ENCODE data around the gene CD200R1. TPM values are rescaled to one million over a fixed set of nuclear protein-coding genes. Genes with fewer than 3 reads are reported as not detected.

Gene CD200R1
- total and polyA plus RNA-seq, 9 of the 15 experiments (the other 6 are each of a cell fraction or from before 2014, with no cell fraction given): 0.04 to 0.23 (median 0.09) TPM; not detected in 5

DNA sequence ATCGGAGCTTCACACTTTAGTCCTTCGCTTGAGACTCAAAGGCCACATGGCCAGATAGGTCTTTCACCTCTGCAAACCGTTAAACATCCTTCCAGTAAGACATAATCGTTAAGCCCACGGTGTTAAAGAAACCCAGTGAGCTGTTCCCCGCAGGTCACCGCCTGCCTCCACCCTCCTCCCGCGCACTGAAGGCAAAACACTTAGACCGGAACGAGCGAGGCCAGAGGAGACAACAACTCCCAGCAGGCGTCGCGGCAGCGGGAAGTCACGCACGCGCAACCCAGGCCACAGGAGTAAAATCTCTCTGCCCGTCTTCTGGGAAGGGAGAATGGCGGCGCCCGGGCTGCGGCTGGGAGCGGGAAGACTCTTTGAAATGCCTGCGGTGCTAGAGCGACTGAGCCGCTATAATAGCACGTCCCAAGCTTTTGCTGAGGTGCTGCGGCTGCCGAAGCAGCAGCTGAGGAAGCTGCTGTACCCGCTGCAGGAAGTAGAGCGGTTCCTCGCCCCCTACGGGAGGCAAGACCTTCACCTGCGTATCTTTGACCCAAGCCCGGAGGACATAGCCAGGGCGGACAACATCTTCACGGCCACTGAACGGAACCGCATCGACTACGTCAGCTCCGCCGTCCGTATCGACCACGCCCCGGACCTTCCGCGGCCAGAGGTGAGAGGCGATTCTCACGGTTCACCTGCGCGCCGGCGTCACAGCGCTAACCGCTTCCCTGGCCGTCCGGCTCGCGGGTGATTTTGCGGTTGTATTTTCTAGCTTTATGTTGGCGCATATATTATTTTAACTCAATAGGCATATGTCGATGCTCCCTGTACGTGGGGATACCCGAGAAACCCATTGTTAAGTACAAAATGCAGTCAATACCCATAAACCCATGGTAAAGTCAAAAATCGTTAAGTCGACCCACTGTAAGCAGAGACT lies 16.0 kb upstream of the CD200R1 start, which contains the start of gene GTPBP8 (continued):
- TF ChIP-seq, protein P1, sequence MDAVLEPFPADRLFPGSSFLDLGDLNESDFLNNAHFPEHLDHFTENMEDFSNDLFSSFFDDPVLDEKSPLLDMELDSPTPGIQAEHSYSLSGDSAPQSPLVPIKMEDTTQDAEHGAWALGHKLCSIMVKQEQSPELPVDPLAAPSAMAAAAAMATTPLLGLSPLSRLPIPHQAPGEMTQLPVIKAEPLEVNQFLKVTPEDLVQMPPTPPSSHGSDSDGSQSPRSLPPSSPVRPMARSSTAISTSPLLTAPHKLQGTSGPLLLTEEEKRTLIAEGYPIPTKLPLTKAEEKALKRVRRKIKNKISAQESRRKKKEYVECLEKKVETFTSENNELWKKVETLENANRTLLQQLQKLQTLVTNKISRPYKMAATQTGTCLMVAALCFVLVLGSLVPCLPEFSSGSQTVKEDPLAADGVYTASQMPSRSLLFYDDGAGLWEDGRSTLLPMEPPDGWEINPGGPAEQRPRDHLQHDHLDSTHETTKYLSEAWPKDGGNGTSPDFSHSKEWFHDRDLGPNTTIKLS (IDR thresholded peaks at IDR 0.05; ENCODE audit: borderline replicate concordance, low read depth): 0 out of 2 replicates have a peak, but pooled peaks have one; percentile 30
- TF ChIP-seq MBD2 (IDR thresholded peaks at IDR 0.05; ENCODE audit: borderline replicate concordance, low read depth) (peak; percentile 28; the same call in 1 of the 2 replicates), SMAD1 (IDR thresholded peaks at IDR 0.05; ENCODE audit: low read depth, low read length, partially characterized antibody) (peak; percentile 65), ZNF717 (CRISPR knock-in tag; IDR thresholded peaks at IDR 0.05) (no peak), ESRRA (IDR thresholded peaks at IDR 0.05; ENCODE audit: borderline replicate concordance, low read depth) (peak; percentile 93), FOXK2 (conservative IDR thresholded peaks at IDR 0.05 in 1 of 2, IDR thresholded peaks at IDR 0.05 in 1 of 2; ENCODE audit: low read depth in 2 of 2) (peak; percentile 48 to 75; a peak in 2 of 4 replicates), ATF7 (IDR thresholded peaks at IDR 0.05) (peak; percentile 84), CSDE1 (IDR thresholded peaks at IDR 0.05) (peak in 1 of 2 experiments; percentile 58; a peak in 1 of 4 replicates), TSC22D4 (tag; IDR thresholded peaks at IDR 0.05) (no peak), NR2C2 (CRISPR knock-in tag; IDR thresholded peaks at IDR 0.05) (peak; percentile 27; the same call in 1 of the 2 replicates), NR2C2 (tag; IDR thresholded peaks at IDR 0.05) (peak; percentile 93), TBP (optimal IDR thresholded peaks at IDR 0.05; ENCODE audit: low read depth, low read length) (peak; percentile 84), PHB (CRISPR knock-in tag; IDR thresholded peaks at IDR 0.05) (no peak), JUND (IDR thresholded peaks at IDR 0.05; ENCODE audit: borderline replicate concordance, low read depth, low read length) (peak; percentile 30; the same call in 1 of the 2 replicates), JUND (tag; IDR thresholded peaks at IDR 0.05; ENCODE audit: borderline replicate concordance, low read depth, low read length) (no peak; the same call in 2 of the 3 replicates)
- TF ChIP-seq, protein P2, sequence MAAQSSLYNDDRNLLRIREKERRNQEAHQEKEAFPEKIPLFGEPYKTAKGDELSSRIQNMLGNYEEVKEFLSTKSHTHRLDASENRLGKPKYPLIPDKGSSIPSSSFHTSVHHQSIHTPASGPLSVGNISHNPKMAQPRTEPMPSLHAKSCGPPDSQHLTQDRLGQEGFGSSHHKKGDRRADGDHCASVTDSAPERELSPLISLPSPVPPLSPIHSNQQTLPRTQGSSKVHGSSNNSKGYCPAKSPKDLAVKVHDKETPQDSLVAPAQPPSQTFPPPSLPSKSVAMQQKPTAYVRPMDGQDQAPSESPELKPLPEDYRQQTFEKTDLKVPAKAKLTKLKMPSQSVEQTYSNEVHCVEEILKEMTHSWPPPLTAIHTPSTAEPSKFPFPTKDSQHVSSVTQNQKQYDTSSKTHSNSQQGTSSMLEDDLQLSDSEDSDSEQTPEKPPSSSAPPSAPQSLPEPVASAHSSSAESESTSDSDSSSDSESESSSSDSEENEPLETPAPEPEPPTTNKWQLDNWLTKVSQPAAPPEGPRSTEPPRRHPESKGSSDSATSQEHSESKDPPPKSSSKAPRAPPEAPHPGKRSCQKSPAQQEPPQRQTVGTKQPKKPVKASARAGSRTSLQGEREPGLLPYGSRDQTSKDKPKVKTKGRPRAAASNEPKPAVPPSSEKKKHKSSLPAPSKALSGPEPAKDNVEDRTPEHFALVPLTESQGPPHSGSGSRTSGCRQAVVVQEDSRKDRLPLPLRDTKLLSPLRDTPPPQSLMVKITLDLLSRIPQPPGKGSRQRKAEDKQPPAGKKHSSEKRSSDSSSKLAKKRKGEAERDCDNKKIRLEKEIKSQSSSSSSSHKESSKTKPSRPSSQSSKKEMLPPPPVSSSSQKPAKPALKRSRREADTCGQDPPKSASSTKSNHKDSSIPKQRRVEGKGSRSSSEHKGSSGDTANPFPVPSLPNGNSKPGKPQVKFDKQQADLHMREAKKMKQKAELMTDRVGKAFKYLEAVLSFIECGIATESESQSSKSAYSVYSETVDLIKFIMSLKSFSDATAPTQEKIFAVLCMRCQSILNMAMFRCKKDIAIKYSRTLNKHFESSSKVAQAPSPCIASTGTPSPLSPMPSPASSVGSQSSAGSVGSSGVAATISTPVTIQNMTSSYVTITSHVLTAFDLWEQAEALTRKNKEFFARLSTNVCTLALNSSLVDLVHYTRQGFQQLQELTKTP (IDR thresholded peaks at IDR 0.05; ENCODE audit: low read depth in 1 of 2, partially characterized antibody in 2 of 2): peak in 1 of 2 experiments; percentile 67
- TF ChIP-seq, protein P3, sequence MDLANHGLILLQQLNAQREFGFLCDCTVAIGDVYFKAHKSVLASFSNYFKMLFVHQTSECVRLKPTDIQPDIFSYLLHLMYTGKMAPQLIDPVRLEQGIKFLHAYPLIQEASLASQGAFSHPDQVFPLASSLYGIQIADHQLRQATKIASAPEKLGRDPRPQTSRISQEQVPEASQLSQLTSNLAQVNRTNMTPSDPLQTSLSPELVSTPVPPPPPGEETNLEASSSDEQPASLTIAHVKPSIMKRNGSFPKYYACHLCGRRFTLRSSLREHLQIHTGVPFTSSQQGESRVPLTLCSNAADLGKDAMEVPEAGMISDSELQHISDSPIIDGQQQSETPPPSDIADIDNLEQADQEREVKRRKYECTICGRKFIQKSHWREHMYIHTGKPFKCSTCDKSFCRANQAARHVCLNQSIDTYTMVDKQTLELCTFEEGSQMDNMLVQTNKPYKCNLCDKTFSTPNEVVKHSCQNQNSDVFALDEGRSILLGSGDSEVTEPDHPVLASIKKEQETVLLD (IDR thresholded peaks at IDR 0.05): peak; percentile 77; the same call in 1 of the 2 replicates
- TF ChIP-seq, protein P4, sequence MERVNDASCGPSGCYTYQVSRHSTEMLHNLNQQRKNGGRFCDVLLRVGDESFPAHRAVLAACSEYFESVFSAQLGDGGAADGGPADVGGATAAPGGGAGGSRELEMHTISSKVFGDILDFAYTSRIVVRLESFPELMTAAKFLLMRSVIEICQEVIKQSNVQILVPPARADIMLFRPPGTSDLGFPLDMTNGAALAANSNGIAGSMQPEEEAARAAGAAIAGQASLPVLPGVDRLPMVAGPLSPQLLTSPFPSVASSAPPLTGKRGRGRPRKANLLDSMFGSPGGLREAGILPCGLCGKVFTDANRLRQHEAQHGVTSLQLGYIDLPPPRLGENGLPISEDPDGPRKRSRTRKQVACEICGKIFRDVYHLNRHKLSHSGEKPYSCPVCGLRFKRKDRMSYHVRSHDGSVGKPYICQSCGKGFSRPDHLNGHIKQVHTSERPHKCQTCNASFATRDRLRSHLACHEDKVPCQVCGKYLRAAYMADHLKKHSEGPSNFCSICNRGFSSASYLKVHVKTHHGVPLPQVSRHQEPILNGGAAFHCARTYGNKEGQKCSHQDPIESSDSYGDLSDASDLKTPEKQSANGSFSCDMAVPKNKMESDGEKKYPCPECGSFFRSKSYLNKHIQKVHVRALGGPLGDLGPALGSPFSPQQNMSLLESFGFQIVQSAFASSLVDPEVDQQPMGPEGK (CRISPR knock-in tag; IDR thresholded peaks at IDR 0.05; ENCODE audit: borderline replicate concordance): no peak

Measured in K562 (cell line).